Caco-2 (cell line): Measurements from ENCODE around the gene KLHL29. TPM values are rescaled to one million over a fixed set of nuclear protein-coding genes. Genes with fewer than 3 reads are reported as not detected.

ENCODE experiments used
- BruUV-seq: library from RNA; stranded (reverse); fragments of 400-500 nt; replicated peaks from 2 replicates; lab custom pipeline; 2021; lab: Mats Ljungman, UMichigan
- CTCF ChIA-PET: fragments of 300-600 bp; sonication (Branson Sonifier 250); formaldehyde crosslinking; loops from one replicate; lab custom pipeline; 2022; ENCODE audit warnings: antibody characterized with exemption; lab: Charles Lee
- POLR2A ChIA-PET: fragments of 300-600 bp; sonication (Branson Sonifier 250); formaldehyde crosslinking; loops from one replicate; lab custom pipeline; 2022; ENCODE audit warnings: antibody characterized with exemption; lab: Charles Lee
- DNase-seq, 2 experiments: peaks; one replicate each; pipeline versions ENCODE4 v3.0.0 to v3.0.0-alpha.2; 2020 to 2022
- H3K27me3 ChIP-seq: replicated peaks from 2 replicates; pipeline ENCODE4 v1.6.0; 2011; ENCODE audit warnings: low read length; ENCODE audit not compliant: control insufficient read depth, insufficient read depth
- H3K36me3 ChIP-seq: 2 replicates; pipeline ENCODE4 v1.5.1; 2011; ENCODE audit warnings: low read length; ENCODE audit not compliant: control insufficient read depth, insufficient read depth
- H3K4me1 ChIP-seq: fragments of 250-450 bp; sonication (Bioruptor Pico); 2 replicates; pipeline ENCODE4 v1.5.1; 2020; ENCODE audit warnings: mild to moderate bottlenecking
- H3K4me3 ChIP-seq: 2 replicates; pipeline ENCODE4 v1.5.1; 2011; ENCODE audit warnings: low read depth, mild to moderate bottlenecking, control low read depth, low read length
- H3K9me3 ChIP-seq: fragments of 250-450 bp; sonication (Bioruptor Pico); 2 replicates; pipeline ENCODE4 v1.5.1; 2020; ENCODE audit warnings: mild to moderate bottlenecking, moderate library complexity
- H3K27ac Mint-ChIP-seq: one replicate; pipeline ENCODE4 v1.8.0; 2022; ENCODE audit warnings: mixed read lengths; ENCODE audit not compliant: unreplicated experiment
- H3K27me3 Mint-ChIP-seq: one replicate; pipeline ENCODE4 v1.8.0; 2022; ENCODE audit warnings: mixed read lengths; ENCODE audit not compliant: insufficient read depth, unreplicated experiment
- H3K36me3 Mint-ChIP-seq: one replicate; pipeline ENCODE4 v1.8.0; 2022; ENCODE audit warnings: mild to moderate bottlenecking, mixed read lengths; ENCODE audit not compliant: insufficient read depth, unreplicated experiment
- H3K4me1 Mint-ChIP-seq: one replicate; pipeline ENCODE4 v1.8.0; 2022; ENCODE audit warnings: low read depth, mixed read lengths; ENCODE audit not compliant: unreplicated experiment
- H3K4me3 Mint-ChIP-seq: one replicate; pipeline ENCODE4 v1.8.0; 2022; ENCODE audit warnings: mild to moderate bottlenecking, moderate library complexity, mixed read lengths; ENCODE audit not compliant: unreplicated experiment
- H3K9me3 Mint-ChIP-seq: one replicate; pipeline ENCODE4 v1.8.0; 2022; ENCODE audit warnings: mixed read lengths; ENCODE audit not compliant: unreplicated experiment
- CTCF ChIP-seq, 2 experiments: fragments of 200-600 bp in 1 of 2; IDR thresholded peaks; 1 replicate in 1 of 2; 2 replicates in 1 of 2; pipeline versions ENCODE4 v1.5.1 to v1.8.0; 2011 to 2022; ENCODE audit warnings: antibody characterized with exemption in 1 of 2, control low read depth in 1 of 2, inconsistent platforms in 1 of 2, low read depth in 1 of 2, low read length in 1 of 2, mild to moderate bottlenecking in 1 of 2, moderate library complexity in 1 of 2; ENCODE audit not compliant: insufficient read depth in 1 of 2, severe bottlenecking in 1 of 2, unreplicated experiment in 1 of 2
- intact Hi-C: fragments of 100-400 bp; cut with micrococcal nuclease; formaldehyde crosslinking; loops from one replicate; pipeline ENCODE4 v1.10.0; 2022; ENCODE audit not compliant: unreplicated experiment
- total RNA-seq: library from RNA; stranded (reverse); gene quantifications from 2 replicates; pipeline ENCODE4 v1.2.3, GENCODE V29; 2022

KLHL29 gene
- total RNA-seq, 1 experiment from 2014 or later: 0.61 TPM

GRCh38 chr2:23590241-23590869 lies 205.4 kb downstream of the KLHL29 start:
- H3K27me3 Mint-ChIP-seq: peaks cover 8% of the 10 kb centered on the region
- no TSS peak for BruUV-seq
- no peaks in the 10 kb centered on the region; the same call in 1 of the 2 replicates for H3K27me3 ChIP-seq

GRCh38 chr2:23591111-23591510 lies 206.1 kb downstream of the KLHL29 start:
- CTCF ChIA-PET: no interaction called here
- Mint-ChIP-seq H3K36me3 (peaks cover 6% of the 10 kb centered on the region), H3K4me3 (no peak overlapping the region), H3K9me3 (no peaks in the 10 kb centered on the region), H3K27me3 (peaks cover 9% of the 10 kb centered on the region), H3K27ac (no peak overlapping the region), H3K4me1 (no peaks in the 10 kb centered on the region)
- POLR2A ChIA-PET: no interaction called here
- Histone ChIP-seq H3K36me3 (no peaks in the 10 kb centered on the region), H3K27me3 (no peaks in the 10 kb centered on the region; the same call in 1 of the 2 replicates), H3K4me3 (no peak overlapping the region), H3K9me3 (no peaks in the 10 kb centered on the region), H3K4me1 (no peaks in the 10 kb centered on the region)
- DNase-seq: no peak
- BruUV-seq: no TSS peak
- intact Hi-C loops: no loop called here
- no peak for TF ChIP-seq CTCF (IDR thresholded peaks at IDR 0.05; ENCODE audit: insufficient read depth in 1 of 2, low read depth in 1 of 2, low read length in 1 of 2, severe bottlenecking in 1 of 2, unreplicated experiment in 1 of 2)

More at GRCh38 chr2:23590241-23590869, 205.4 kb downstream of the KLHL29 start:
- Mint-ChIP-seq H3K4me3 (no peak overlapping the region), H3K9me3 (no peaks in the 10 kb centered on the region), H3K36me3 (peaks cover 3% of the 10 kb centered on the region), H3K27ac (no peak overlapping the region), H3K4me1 (no peaks in the 10 kb centered on the region)
- H3K9me3 ChIP-seq: no peaks in the 10 kb centered on the region
- DNase-seq: no peak
- no peaks in the 10 kb centered on the region for H3K4me1 ChIP-seq
- no peaks in the 10 kb centered on the region for H3K36me3 ChIP-seq
- ChIA-PET CTCF (no interaction called here), POLR2A (no interaction called here)
- H3K4me3 ChIP-seq: no peak overlapping the region
- TF ChIP-seq CTCF (IDR thresholded peaks at IDR 0.05; ENCODE audit: insufficient read depth in 1 of 2, low read depth in 1 of 2, low read length in 1 of 2, severe bottlenecking in 1 of 2, unreplicated experiment in 1 of 2): no peak
- intact Hi-C loops: no loop called here

- no peak for TF ChIP-seq CTCF (IDR thresholded peaks at IDR 0.05; ENCODE audit: insufficient read depth in 1 of 2, low read depth in 1 of 2, low read length in 1 of 2, severe bottlenecking in 1 of 2, unreplicated experiment in 1 of 2)
- H3K36me3 ChIP-seq: no peaks in the 10 kb centered on the region
- Mint-ChIP-seq H3K4me1 (no peaks in the 10 kb centered on the region), H3K27ac (peak overlapping the region; percentile 40), H3K36me3 (peaks cover 6% of the 10 kb centered on the region), H3K4me3 (no peak overlapping the region), H3K9me3 (no peaks in the 10 kb centered on the region), H3K27me3 (peaks cover 9% of the 10 kb centered on the region)
- no peak overlapping the region for H3K4me3 ChIP-seq
- CTCF ChIA-PET: no interaction called here
- no peaks in the 10 kb centered on the region; the same call in 1 of the 2 replicates for H3K27me3 ChIP-seq
- DNase-seq: no peak
- H3K9me3 ChIP-seq: no peaks in the 10 kb centered on the region
- intact Hi-C loops: no loop called here
- no TSS peak for BruUV-seq
- no peaks in the 10 kb centered on the region for H3K4me1 ChIP-seq
- POLR2A ChIA-PET: no interaction called here
Observed at GRCh38 chr2:23592061-23592685, 207.2 kb downstream of the KLHL29 start.
